HG03432 (cell line): ENCODE data around the gene ZFPM1.

Source experiments
- ATAC-seq: cut with Tn5 transposase; IDR thresholded peaks from one replicate; pipeline ENCODE4 v1.9.1; 2021; ENCODE audit warnings: mild to moderate bottlenecking, moderate library complexity; ENCODE audit not compliant: unreplicated experiment

Gene ZFPM1

DNA sequence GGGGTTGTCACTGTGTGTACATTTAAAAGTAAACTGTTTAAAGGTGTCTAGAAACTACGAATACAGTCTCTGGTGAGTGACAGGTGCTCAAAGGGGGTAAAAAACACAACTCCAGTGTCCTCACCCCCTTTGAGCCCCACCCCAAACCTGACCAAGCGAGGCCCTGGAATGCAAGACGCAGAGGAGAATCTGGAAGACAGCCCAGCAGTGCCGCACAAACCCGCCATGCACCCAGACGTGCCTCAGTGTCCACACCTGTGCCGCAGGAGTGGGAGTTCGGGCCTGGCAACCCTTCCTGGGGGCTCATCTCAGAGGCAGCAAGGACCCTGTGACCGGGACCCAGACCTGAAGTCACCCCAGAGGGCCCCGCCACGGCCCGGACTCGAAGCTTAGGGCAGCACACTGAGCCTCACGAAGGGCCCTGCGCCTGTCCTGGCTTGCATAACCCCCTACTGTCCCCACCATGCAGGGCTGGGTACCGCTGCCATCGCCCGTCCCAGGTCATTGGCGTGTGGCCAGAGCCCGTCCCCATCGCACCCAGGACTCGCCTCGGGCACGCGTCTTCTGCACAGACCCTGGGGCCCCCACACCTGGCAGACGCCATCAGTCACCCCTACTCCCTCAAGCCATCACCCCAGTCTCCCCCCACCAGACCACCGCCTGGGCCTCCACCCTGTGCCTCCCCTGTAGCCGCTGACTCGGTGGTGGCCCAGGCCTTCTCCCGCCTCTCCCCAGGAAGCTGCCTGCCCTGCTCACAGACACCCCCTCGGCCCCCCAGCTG is 84.1 kb downstream of the ZFPM1 start:
- no peak for ATAC-seq

DNA sequence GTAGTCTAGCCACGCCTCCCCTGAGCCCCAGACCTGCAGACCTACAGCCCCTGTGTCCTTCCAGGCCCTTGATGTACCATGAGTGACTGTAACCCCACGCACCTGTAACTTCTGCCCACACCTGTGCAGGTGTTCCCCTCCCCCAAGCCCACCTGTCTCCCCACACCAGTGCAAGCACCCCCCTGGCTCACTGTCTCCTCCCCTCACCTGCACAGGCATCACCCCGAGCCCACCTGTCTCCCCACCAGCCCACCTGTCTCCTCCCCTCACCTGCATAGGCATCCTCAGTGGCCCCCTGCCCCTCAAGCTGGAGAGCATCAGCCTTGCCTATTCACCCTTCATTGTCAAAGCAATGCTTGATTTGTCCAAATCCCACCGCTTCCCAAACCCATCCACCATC is 84.8 kb downstream of the ZFPM1 start:
- no peak for ATAC-seq

DNA sequence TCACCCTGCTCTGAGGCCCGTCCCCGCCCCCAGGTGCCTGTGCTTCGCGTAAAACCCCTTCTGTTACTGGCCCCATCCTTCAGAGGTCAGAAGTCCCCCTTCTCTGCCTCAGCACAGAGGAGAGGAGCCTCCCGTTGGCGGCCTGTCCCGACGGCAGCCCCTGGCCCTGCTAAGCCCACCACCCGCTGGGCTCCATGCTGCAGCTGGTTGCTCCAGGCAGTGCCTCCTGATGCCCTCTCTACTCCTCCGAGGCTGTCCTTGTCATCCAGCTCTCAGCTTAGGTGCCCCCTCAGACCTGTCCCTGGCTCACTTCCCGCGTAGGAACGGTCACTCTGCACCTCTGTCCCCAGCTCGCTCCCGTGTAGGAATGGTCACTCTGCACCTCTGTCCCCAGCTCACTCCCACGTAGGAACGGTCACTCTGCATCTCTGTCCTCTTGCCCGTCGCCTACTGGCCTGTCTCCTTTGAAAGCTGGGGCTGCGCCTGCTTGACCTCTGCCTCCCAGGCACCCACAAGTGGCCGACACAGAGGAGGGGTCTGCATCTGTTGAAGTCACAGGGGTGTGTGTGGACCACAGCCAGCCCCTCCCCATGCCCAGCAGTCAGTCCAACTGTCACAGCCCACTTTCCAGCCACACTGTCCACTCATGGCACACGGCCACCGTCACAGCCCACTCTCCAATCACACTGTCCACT is 85.4 kb downstream of the ZFPM1 start:
- ATAC-seq: no peak

DNA sequence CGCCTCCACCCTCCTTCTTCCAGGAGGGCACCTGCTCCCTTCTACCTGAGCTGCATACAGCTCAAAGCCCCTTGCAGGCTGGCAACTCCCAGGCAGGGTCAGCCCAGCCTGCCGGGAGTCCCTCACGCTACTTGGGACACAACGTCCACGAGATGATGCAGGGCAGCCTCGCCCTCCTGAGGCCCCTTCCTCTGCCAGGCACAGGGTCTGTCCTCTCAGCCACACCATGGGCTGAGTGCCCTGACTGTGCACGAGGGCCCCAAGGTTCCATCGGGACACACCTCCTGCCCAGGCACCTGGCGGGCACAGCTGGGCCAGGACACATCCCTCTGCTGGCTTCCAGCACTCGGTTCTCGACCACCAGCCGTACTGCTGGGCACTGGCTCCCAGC is 86.2 kb downstream of the ZFPM1 start:
- ATAC-seq: no peak

DNA sequence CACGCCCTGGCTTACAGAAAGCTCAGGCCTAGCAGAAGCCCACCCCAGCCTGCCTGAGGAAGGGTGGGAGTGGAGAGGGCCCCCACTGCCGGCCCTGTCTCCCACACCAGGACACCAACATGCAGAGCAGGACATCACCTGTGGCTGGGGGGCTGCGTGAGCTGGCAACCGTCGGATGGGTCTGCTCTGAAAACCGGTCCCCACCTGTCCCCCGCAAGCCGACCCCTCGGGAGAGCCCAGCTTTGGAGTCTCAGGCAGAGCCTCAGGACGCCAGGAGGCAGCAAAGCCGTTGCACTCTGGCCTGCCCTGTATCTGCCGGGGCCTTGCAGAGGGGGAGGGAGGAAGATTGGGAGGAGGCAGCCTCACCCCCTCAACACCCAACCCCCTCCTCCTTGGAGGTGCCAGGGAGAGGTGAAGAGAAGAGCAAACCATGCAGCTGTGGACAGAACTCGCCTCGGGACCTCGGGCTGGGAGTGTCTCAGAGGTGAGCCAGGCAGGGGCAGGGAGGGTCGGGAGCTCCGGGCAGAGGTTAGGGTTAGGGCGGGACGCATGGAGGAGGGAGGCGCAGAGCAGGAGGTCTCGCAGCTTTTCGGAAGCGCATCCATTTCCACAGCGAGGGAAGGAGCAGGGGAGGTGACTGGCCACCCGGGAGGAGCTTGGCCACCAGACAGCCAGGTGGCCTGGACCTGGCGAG is 86.7 kb downstream of the ZFPM1 start:
- no peak for ATAC-seq

DNA sequence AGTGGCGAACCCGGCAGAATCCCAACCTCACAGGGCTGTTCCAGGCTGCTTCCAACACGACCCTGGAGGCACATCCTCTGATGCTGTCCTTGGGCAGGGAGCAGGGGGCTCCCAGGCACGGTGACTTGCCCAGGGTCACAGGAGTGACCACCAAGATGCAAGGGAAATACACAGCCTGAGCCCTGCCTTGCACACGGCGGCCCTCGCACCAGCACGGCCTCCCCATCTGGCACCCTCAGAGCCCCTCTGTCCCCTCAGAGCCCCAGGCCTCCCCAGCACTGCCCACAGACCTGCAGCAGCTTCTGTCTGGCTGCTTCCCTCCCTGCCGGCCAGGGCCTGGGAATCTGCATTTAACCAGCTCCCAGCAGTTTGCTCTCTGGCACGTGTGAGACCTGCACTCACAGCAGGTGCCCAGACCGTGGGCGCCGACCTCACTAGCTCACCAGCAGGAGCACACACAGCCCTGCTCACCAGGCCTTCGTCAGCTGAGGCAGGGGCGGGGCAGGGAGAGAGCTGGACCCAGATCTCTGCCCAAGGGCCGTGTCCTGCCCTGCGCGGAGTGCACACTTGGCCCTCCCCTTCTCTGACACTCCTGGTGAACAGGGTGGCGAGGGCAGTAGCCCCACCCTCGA is 87.4 kb downstream of the ZFPM1 start:
- no peak for ATAC-seq

DNA sequence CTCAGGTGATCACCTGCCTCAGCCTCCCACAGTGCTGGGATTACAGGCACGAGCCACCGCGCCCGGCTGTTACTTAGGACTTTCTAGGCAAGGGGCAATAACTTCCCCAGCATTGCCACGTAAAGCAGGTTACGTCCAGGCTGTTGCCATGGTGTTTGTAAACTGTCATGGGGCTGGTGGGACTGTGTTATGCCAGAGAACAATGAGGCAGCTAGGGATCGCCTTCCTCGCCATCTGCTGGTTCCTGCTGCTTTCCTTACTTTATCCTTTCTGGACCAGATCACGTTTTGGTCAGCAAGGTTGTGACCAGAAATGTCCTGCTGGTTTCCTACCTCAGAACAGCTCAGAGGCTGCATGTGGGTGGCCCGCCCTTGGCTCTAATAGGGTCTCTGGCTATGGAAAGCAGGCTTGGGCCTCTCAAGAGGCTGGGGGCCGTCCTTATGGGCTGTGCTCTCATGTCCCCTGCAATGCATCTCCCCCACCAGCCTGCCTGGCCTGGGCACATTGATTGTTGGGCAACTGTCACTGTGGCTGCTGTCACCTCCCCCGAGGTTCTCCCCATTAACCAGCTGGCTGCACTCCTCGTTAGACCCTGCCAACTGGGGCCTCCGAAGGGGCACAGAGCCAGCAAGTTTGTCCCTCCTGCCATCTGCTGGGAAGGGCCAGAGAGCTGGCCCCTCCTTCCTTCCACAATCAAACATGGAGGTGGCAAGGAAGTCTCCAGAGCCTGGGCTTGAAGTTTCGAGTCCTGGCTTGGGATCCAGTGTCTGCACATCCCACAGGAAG is 88.9 kb downstream of the ZFPM1 start:
- ATAC-seq: no peak

DNA sequence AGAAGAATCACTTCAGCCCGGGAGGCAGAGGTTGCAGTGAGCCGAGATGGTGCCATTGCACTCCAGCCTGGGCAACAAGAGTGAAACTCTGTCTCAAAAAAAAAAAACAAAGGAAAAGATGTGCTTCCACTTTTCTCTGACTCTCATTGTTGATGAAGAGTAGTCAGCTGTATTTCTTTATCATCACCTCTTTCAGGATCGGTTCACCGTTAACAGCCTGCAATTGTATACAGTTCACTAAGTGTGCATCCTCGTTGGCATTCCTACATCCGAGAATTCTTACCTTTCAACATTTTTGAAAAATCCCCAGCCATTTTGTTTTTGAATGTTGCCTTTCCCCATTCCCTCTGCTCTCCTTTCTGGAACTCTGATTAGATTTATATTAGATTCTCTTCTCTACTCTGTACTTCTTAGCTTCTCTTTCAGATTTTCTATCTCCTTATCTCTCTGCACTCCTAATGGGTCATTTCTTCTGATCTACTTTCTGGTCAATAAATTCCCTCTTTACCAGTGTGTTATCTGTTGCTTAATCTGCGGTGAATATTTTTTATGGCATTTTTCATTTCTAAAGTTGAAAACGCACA is 90.2 kb downstream of the ZFPM1 start:
- ATAC-seq: no peak

DNA sequence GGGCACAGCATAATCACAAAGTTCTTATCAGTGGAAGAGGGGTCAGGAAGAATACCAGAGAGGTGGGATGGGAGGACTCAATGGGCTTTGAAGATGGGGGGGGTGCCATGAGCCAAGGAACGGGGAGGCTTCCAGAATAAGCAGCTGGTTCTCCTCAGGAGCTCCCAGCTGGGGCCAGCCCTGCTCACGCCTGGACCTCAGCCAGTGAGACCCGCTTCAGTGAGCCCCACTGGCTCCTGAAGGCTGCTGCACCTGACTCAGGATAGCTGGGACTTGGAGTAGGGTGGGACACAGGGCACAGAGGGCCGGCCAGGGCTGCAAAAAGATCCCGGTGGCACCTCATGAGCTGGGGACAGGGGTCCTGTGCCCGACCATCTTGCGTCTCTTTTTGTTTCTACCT is 92.7 kb downstream of the ZFPM1 start:
- no peak for ATAC-seq

DNA sequence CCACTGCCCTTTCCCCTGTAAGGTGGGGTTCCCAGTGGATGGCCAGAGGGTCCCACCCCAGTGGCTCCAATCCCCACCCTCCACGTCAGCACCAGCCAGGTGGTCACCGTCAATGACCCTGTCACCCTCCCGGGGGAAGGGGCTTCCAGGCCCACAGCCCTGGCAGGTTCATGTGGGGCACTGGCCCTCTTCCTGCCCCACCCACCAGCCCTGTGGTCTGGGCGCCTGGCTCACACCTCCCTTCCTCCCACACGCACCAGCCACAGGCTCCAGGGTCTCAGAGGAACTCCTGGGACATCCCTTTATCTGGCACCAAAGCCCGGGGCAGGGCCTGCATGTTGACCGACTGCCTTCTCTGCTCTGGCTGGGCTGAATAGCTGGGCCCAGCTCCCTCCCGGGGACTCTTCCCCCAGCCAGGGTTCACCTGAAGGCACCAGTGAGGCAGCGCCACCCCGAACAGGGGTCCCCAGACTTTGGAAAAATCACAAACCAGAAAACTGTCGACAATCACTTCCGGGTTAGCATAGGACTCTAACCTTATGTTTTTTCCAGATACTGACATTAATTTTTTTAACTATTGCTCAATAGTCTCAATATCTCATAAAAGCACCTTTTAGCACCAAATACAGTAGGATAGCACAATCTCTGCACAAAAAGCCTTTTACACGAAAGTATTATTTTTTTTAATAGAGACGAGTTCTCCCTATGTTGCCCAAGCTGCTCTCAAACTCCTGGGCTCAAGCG is 95.2 kb downstream of the ZFPM1 start:
- ATAC-seq: no peak

DNA sequence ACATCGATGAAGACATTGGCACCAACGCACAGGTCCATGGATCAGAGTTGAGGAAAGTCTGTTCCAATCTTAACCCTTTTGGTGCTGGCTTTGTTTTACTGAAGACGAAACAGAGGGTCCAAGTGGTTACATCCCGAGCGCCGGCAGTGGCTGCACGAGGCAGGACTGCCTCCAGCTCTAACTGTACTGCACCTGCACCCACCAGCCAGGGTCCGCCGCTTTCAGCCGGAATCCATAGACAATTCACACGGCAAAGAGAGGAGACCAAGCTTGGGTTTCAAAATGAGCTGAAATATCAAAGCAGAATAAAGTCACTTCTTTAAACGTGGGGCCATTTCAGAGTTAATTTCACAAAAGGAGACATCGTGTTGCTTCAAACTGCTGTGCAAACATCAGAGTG is 95.9 kb downstream of the ZFPM1 start:
- no peak for ATAC-seq

DNA sequence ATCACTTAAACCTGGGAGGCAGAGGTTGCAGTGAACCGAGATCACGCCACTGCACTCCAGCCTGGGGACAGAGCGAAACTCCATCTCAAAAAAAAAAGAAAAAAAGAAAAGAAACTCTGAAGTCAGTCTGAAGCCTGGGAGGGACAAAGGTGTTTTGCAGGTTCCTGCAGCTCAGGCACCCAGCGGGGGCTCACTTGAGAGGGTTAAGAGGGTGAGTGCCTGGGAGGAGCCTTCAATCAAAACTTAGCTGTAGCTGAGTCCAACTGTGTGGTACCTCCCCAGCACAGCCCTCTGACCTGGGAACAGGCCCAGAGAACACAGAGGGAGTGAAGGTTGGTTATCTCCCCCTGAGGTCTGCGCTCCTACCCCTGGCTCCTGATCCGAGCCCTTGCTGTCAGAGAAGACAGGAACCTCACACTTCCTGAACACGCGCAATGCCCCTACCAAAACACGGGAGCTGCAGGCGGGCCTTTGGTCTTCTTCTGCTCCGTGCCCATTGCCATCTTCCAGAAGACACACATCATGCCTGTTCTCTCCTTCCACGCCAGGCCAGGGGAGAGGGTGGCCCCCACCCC is 96.7 kb downstream of the ZFPM1 start:
- ATAC-seq: no peak

DNA sequence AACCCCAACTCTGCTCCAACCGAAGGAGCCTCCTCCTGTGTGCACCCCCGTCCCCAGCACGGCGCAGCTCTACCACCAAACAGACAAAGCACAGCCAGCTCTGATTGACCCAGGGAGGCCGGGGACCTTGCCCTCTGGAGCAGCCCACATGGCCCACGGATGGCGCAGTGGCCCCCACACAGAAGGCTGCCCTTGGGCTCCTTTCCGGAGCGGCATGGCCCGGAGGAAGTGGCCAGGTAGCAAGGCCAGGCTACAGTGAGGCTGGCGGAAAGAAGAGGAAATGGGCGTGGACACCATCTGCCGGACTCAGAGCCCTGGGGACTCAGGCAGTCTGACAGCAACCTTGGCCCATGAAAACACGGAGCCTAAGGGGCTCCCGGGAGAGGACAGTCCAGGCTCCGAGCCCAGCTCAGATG is 97.2 kb downstream of the ZFPM1 start:
- no peak for ATAC-seq

DNA sequence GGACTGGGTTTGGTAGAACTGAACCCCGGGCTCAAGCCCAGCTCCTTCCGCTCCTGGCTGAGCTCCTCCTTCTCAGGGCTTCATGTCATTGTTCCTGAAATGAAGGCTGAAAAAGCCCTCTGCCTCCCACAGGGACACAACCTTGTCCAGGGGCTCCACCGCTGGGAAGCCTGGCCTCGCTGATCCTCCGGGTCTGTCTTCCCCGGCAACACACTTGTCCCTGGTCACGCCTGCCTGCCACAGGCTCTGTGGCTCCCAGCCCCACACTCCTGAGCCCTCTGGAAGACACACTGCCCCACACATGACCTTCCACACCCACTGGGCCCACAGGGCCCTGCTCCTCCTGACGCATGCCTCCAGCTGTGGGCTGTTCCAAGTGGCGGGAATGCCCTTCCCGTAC is 99.1 kb downstream of the ZFPM1 start:
- no peak for ATAC-seq

DNA sequence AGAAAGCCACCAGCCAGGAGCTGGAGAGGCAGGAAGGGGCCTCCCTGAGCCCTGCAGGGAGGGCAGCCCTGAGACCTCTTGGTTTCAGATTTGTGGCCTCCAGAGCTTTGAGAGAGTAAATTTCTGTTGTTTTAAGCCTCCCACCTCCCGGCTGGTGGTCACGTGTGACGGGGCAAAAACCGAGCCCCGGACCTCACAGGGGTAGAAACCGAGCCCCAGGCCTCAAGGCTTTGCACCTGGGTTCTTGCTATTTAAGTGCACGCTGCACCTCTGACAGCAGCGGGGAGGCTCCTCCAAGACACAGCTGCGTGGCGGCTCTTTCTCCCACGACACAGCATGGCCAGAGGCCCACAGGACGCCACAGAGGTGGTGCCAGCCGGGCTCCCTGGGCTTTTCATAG is 99.7 kb downstream of the ZFPM1 start:
- ATAC-seq: no peak

DNA sequence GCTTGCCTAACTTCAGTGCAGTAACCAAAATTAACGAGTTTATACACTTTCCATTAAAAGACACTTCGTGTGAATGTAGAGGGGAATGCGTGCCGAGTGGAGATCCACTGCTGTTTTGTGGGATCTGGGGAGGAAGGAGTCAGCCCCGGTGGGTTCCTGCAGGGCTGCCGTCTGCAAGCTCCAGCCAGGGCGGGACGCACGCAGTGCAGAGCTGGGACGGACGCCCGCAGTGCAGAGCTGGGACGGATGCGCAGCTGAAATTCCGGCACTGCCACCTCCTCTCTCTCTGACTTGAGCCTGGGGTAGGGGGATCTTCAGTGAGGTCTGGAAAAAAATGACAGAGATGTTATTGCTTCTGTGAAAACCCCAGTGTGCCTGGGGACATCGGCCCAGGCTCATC is 100.7 kb downstream of the ZFPM1 start:
- ATAC-seq: no peak

DNA sequence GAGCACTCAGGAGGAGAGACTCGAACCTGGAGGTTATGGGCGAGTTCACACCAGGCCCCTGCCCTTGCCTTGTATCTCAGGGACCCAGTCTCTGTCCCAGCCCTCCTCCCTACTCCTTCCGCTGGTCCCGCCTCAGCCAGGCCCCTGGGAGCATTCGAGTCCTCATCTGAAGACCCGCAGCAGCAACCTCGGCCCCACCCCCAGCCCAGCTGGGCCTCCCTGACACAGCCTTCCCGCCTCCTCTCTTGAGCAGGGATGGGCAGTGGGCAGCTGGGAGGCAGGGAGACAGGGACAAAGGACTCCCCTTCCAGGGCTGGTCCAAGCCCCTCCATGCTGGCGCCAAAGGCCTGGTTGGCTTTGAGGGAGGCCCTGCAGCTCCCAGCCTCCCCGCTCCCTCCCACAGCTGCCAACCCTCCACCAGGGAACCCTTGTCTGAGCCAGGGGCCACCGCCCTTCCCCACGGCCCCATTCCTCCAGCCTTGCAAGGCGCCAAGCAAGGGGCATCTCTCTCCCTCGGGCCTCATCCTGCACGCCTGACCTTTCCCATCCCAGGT is 101.7 kb downstream of the ZFPM1 start:
- ATAC-seq: no peak

DNA sequence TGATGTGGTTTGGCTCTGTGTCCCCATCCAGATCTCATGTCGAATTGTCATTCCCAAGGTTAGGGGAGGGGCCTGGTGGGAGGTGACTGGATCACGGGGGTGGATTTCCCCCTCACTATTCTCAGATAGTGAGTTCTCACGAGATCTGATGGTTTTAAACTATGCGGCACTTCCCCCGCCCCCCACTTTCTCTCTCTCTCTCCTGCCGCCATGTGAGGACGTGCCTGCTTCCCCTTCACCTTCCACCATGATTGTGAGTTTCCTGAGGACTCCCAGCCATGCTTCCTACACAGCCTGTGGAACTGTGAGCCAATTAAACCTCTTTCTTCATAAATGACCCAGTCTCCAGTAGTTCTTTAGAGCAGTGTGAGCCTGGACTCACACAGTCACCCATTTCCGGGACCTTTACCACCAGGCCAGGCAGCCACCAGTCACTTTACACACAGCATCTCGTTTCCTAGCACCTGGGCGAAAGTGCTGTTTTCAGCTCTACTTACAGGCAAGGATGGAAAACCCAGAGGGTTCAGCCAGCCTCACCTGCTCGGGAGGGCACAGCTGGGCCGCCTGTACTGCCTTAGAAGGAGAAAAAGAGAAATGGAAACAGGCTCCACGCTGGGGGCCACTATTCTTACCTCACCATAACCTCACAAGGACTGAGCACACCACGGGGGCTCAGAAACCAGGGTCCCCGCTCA is 103.4 kb downstream of the ZFPM1 start:
- ATAC-seq: no peak
